NCI-H2196 treated with DMSO at 0.1 percent for 48 hours (cell line): Measurements from ENCODE around the gene SLAMF9.
"Not testable (repeated sequence)": the region's sequence is repeated elsewhere in the genome, so short reads cannot be mapped to it uniquely, and the experiment has no call there.

ENCODE experiments used
- DNase-seq: peaks from one replicate; lab custom pipeline; 2025; ENCODE audit not compliant: unreplicated experiment; lab: John Stamatoyannopoulos, UW

Gene SLAMF9

DNA sequence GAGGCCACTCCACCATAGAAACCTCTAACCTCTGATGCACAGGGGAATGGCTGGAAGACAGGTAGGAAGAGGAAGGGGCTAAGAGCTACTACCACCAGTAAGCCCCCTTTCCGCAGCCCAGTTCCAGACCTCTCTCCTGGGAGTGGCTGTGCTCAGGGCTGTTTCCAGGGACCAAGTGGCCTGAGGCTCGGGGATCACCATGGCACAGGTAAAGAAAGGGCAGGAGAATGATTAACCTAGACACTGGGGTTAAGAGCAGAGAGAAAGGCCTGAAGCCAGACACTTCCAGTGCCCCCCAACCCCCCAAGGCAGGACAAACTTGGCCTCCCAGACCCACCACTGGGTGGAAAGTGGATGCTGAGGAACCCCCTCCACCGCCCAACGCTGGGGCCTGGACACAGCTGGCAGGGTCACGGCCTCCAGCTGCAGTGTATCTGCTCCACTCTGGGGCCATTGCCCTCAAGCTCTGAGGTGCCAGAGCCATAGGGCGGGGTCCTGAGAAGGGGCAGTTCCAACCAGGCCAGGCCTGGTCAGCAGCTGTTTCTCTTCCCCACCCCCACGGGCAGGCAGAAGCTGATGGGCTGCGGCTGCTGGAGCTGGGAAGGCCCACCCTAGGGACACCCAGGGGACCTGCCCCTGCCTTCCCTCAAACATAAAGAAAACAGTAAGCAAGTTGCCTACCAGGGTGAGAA is 31.4 kb downstream of the SLAMF9 start:
- no peak for DNase-seq

DNA sequence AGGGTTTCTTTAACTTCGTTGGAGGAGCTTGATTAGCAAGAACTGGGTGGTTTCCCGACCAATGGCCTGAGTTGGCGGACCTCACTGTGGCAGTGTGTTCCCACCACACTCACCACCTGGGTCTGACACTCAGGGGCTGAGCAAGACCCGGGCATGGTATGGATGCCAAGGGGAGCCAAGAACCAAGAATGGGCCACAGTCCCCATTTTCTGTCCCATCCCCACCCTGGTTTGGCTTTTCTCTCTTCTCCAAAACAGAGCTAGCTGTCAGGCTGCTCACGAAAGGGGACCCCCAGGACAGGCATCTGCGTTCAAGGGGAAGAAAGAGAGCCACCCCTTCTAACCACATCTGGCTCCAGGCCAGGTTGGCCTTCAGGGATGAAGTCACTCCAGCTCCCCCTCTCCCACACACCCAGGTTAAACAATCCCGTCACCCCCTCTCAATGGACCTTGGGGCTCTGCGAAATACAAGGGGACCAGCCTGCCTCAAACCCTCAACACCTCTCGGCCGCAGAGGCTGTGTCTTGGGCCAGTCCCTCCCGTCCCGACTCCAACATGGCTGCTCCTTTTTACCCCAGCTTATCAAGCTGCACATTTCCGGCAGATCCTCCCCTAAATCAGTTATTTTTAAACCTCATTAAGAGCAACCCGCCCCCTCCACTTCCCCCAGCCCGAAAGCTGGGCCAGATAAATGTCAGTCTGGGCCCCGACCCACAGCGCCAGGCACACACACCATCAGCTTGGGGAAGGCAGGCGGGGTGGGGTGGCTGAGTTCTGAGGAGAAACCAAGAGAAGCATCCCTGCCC is 32.1 kb downstream of the SLAMF9 start:
- no peak for DNase-seq

DNA sequence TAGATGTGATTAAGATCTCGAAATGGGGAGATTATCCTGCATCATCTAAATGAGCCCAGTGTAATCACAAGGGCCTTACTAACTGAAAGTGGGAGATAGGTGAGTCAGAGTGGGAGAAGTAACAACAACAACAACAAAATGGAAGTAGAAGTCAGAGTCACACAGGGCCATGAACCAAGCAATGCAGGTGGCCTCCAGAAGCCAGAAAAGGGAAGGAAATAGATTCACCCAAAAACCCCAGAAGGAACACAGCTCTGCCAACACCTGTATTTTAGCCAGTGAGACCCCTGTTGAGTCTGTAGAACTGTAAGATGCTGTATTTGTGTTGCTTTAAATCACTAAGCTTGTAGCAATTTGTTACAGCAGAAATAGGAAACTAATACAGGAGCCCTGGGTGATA is 32.8 kb downstream of the SLAMF9 start:
- DNase-seq: no peak

- no peak for DNase-seq
These were observed 33.4 kb downstream of the SLAMF9 start for GRCh38 chr1:159920651-159921050.

DNA sequence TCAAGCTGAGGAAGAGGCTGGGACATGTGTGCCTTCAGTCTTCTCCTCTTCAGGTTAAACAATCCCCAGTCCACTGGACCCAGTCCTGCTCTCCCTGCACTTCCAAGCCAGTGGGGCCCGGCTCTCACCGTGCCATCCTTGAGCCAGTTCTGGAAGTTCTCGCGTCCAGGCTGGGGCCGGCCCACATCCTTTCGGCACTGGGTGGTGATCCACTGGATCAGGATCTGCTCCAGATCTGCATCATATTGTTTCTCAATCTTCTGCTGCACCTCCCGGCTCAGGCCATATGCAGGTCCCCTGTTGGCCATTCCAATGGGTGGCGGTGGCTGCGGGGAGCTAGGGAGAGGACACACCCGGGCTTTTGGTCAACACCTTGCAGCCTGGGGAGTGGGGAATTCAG is 33.8 kb downstream of the SLAMF9 start:
- no peak for DNase-seq

- DNase-seq: no peak
These were observed 34.7 kb downstream of the SLAMF9 start for GRCh38 chr1:159919236-159919865.

- DNase-seq: no peak
These were observed 35.5 kb downstream of the SLAMF9 start for GRCh38 chr1:159918352-159919200.

GRCh38 chr1:159917533-159918351 is 36.3 kb downstream of the SLAMF9 start:
- no peak for DNase-seq

DNA sequence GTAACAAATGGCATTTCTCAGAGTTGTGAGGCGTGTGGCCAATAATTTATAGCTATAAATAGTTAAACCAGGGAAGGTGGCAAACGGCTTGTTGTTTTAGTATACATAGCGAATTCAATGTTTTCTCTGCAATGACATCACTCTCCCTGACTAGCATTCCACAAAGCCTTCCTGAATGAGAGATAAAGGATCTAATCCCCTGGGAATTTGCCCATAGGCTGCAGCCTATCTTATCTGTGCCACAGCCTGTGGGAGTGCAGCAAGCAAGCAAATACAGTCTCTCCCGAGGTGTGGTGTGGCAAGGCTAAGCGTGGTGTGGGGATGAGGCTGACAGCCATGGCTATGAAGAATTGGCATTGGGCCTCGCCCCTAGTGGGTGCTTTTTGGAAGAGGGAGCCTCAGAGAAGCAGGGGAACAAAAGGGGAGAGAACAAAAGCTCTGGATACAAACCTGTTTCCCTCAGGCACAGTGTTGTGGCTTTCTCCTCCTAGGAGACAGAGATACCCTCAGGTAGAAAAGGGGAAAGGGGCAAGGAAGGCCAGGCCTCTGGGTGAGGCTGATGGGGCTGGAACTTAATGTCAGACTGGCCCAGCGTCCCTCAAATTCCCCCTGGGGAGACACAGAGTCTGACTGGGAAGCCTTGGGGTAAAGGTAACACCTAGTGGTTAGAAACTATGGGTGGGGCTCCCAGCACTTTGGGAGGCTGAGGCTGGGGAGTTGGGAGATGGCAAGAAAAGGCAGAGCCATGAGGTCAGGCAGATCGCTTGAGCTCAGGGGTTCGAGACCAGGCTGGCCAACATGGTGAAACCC is 37.6 kb downstream of the SLAMF9 start:
- DNase-seq: no peak

GRCh38 chr1:159915571-159916241 is 38.3 kb downstream of the SLAMF9 start:
- DNase-seq: no peak

DNA sequence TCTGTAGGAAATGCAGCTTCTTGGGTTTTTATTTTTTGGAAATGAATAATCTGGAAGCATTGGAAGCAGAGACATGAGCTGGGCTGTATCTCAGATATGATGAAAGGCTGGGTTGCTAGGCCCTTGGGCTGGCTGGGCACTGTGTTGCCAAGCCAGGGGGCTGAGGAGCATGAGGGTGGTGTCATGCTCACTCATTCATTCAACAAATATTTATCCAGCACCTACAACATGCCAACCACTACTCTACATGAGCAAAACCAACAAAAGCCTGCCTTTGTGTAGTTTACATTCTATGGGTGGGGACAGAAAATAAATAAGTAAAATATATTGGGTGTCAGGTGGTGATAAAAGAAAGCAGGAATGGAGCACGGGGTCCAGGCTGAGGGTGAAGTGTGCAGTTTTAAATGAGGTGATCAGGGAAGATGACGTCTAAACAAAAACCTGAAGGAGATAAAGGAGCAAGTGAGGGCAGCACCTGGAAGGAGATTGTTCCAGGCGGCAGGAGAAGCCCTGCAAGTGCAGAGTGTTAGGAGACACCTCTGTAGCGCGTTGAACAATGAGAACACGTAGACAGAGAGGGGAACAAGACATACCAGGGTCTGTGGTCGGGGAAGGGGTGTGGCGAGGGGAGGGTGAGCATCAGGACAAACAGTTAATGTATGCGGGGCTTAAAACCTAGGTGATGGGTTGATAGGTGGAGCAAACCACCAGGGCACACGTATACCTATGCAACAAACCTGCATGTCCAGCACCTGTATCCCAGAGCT is 39.6 kb downstream of the SLAMF9 start:
- DNase-seq: no peak

- DNase-seq: no peak
These were observed 40.4 kb downstream of the SLAMF9 start for GRCh38 chr1:159913451-159914192.

GRCh38 chr1:159911326-159912070 is 42.5 kb downstream of the SLAMF9 start:
- DNase-seq: no peak

GRCh38 chr1:159908031-159908940 is 45.8 kb downstream of the SLAMF9 start:
- no peak for DNase-seq

GRCh38 chr1:159906960-159907359 is 47.1 kb downstream of the SLAMF9 start:
- DNase-seq: no peak

DNA sequence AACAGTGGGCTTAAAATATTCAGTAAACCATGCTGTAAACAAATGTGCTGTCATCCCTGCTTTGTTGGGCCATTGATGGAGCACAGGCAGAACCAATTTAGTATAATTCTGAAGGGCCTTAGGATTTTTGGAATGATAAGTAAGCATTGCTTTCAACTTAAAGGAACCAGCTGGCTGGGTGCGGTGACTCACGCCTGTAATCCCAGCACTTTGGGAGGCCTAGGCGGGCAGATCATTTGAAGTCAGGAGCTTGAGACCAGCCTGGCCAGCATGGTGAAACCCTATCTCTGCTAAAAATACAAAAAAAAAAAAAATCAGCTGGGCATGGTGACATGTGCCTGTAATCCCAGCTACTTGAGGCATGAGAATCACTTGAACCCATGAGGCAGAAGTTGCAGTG is 50.0 kb downstream of the SLAMF9 start:
- DNase-seq: not testable (repeated sequence)
